SK-N-MC (cell line): ENCODE data around the gene P2RY4.

ENCODE experiments used
- EZH2 ChIP-seq: fragments of 200-600 bp; sonication (generic); IDR thresholded peaks from one replicate; pipeline ENCODE4 v1.6.1; 2017; ENCODE audit warnings: antibody characterized with exemption
- POLR2AphosphoS5 ChIP-seq: IDR thresholded peaks from 2 replicates; pipeline ENCODE4 v1.6.1; 2012; ENCODE audit warnings: mild to moderate bottlenecking, low read depth, low read length, borderline replicate concordance

DNA sequence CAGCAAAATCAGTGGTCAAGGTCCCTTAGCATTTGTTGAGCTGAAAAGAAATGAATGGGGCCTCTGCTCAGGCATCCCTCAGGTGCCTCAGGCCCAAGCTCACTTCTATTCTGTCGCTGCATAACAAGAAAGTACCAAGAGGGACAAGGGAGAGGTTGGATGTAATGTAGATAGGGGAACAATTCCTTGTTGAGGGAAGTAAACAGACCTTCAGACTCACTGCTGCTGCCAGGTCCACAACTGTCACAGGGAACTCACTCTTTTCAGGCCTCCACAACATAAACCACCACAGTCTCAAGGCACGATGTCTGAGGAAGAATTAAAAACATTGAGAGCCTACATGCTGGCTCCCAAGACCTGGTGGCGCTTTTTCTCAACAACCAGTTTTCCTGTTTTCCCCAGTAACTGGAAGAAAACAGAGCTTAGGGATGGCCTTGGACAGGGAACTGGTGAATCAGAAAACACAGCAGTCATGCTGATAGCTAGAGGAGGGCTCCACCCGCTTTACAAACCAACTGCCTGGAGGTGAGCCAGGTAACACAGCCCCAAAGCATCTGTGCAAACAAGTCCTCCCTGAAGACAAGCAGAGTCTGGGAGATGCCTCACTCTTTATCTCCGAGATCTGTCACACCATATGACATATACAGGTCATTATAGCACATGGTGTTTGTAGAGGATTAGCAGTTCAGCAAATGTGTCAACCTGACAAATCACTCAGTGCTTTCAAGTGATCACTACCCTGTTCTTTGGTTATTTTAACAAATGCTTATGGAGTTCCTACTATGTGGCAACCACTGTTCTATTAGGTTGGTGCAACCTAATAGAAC is 39.9 kb downstream of the P2RY4 start:
- TF ChIP-seq POLR2AphosphoS5: no peak
- TF ChIP-seq EZH2: no peak
